ENCODE measurements around the gene SMYD1. TPM values are rescaled to one million over a fixed set of nuclear protein-coding genes. Genes with fewer than 3 reads are reported as not detected.

SMYD1 gene
- total and polyA plus RNA-seq, 10 of the 15 experiments (the other 5 are each of a cell fraction or from before 2014, with no cell fraction given) = 0.09 TPM; not detected in 9

GRCh38 chr2:88054782-88055370 lies 12.7 kb upstream of the SMYD1 start (continued):
- TF ChIP-seq KAT2A (conservative IDR thresholded peaks at IDR 0.05; ENCODE audit: control insufficient read depth, low read depth, low read length) = no peak
- TF ChIP-seq GABPA (IDR thresholded peaks at IDR 0.05; ENCODE audit: low read depth) = 0 out of 2 replicates have a peak, but pooled peaks have one; percentile 13
- no peak for TF ChIP-seq RELA (IDR thresholded peaks at IDR 0.05; ENCODE audit: borderline replicate concordance, partially characterized antibody)
- TF ChIP-seq ZNF384 (IDR thresholded peaks at IDR 0.05; ENCODE audit: borderline replicate concordance, low read depth, low read length) = no peak
- no peak for TF ChIP-seq MYC (IDR thresholded peaks at IDR 0.05; ENCODE audit: insufficient read depth, insufficient read length, insufficient replicate concordance, low read length, severe bottlenecking)
- no peak for TF ChIP-seq TAF1 (IDR thresholded peaks at IDR 0.05; ENCODE audit: borderline replicate concordance, low read depth, low read length)

GRCh38 chr2:88055371-88056128 lies 12.1 kb upstream of the SMYD1 start, which contains the start of gene KRCC1:
Gene KRCC1 (minus strand): TSS chr2:88055783. CDS start chr2:88028563, 27,220 bp downstream.
- ATAC-seq (peak; percentile 97), FAIRE-seq (peak; percentile 23), DNase-seq (ENCODE audit: low read depth, low spot score) (peak; percentile 88)
- no peaks in the 10 kb centered on the region for H3K27me3 ChIP-seq (replicated peaks in 1 of 2; ENCODE audit: control insufficient read depth in 2 of 2, insufficient read depth in 2 of 2, low read length in 1 of 2)
- SMC1A ChIA-PET (ENCODE audit: uncharacterized antibody, unreplicated experiment) = interaction anchor here (1.0 kb wide), 1 partner anchor 9 kb away, joined by 3 read pairs; no protein-coding TSS in a partner anchor
- peak within 1 kb of the TSS; percentile 96 for H3K9ac ChIP-seq (ENCODE audit: control insufficient read depth, insufficient read depth, low read length)
- intact Hi-C loops (cut with micrococcal nuclease; ENCODE audit: unreplicated experiment) = loop anchor here (10.0 kb wide), 1 partner anchor 279 kb away; no protein-coding TSS in a partner anchor
- POLR2A ChIA-PET = interaction anchor here (0.6 kb wide), 1 partner anchor 193 kb away, joined by 3 read pairs; no protein-coding TSS in a partner anchor
- no TSS peak for BruUV-seq (replicated peaks)
- WGBS (ENCODE audit: insufficient coverage, insufficient replicate concordance, low lambda C conversion rate, missing lambda C conversion rate) = under 1% methylated on average over 51 of the region's 77 CpGs
- H2AFZ ChIP-seq (ENCODE audit: control insufficient read depth, low read depth, low read length) = peak within 1 kb of the TSS; percentile 65
- no peaks in the 10 kb centered on the region for H3K9me3 ChIP-seq (replicated peaks; ENCODE audit: control insufficient read depth, insufficient read depth, low read length)
- H3K79me2 ChIP-seq (ENCODE audit: control insufficient read depth, insufficient read depth, low read length) = peaks cover 23% of the 10 kb centered on the region
- RAD21 ChIA-PET (ENCODE audit: unreplicated experiment) = interaction anchor here (0.9 kb wide), 1 partner anchor 136 kb away, joined by 3 read pairs; no protein-coding TSS in a partner anchor
- in situ Hi-C loops (cut with MboI) = loop anchor here (5.0 to 25.0 kb wide), 2 partner anchors 48 to 607 kb away; no protein-coding TSS in a partner anchor
- no peaks in the 10 kb centered on the region for H3K36me3 ChIP-seq (ENCODE audit: control insufficient read depth in 2 of 2, insufficient read depth in 2 of 2, low read length in 1 of 2)
- peaks cover 4% of the 10 kb centered on the region for H3K4me1 ChIP-seq (ENCODE audit: control insufficient read depth, insufficient read depth, low read length)
- peak within 1 kb of the TSS; percentile 83 for H3K4me2 ChIP-seq (ENCODE audit: control insufficient read depth, insufficient read depth)
- CTCF ChIA-PET = interaction anchor here (1.2 to 1.7 kb wide), 2 partner anchors 14 to 105 kb away, joined by 5 to 6 read pairs; no protein-coding TSS in a partner anchor
- H3K27ac ChIP-seq (ENCODE audit: control insufficient read depth, insufficient read depth) = peak within 1 kb of the TSS; percentile 94
- no peaks in the 10 kb centered on the region for H4K20me1 ChIP-seq (ENCODE audit: control insufficient read depth, insufficient read depth)
- H3K4me3 ChIP-seq = peak within 1 kb of the TSS; percentile 93
- TF ChIP-seq BCL11A (IDR thresholded peaks at IDR 0.05; ENCODE audit: low read depth, low read length) = no peak
- peak; percentile 80; the same call in 1 of the 2 replicates for TF ChIP-seq HDGF (IDR thresholded peaks at IDR 0.05)
- peak in 1 of 2 experiments; percentile 64; a peak in 2 of 3 replicates for TF ChIP-seq EGR1 (IDR thresholded peaks at IDR 0.05; ENCODE audit: borderline replicate concordance in 1 of 2, low read depth in 2 of 2, low read length in 2 of 2)
- TF ChIP-seq SMAD1 (IDR thresholded peaks at IDR 0.05; ENCODE audit: low read depth, partially characterized antibody) = no peak
- TF ChIP-seq NR2F1 (conservative IDR thresholded peaks at IDR 0.05) = 0 out of 2 replicates have a peak, but pooled peaks have one; percentile 15
- TF ChIP-seq ZNF384 (IDR thresholded peaks at IDR 0.05; ENCODE audit: borderline replicate concordance, low read depth, low read length) = no peak
- no peak for TF ChIP-seq KAT2A (conservative IDR thresholded peaks at IDR 0.05; ENCODE audit: control insufficient read depth, low read depth, low read length)
- no peak for TF ChIP-seq E2F8 (IDR thresholded peaks at IDR 0.05; ENCODE audit: low read depth, partially characterized antibody)
- no peak for TF ChIP-seq BCL3 (IDR thresholded peaks at IDR 0.05; ENCODE audit: borderline replicate concordance, insufficient read depth, low read depth, low read length, poor library complexity, severe bottlenecking)
- 0 out of 2 replicates have a peak, but pooled peaks have one; percentile 43 for TF ChIP-seq CBFB (IDR thresholded peaks at IDR 0.05; ENCODE audit: low read depth)

Measured in GM12878 (cell line).